Inflammatory macrophage treated with lipopolysaccharide for 4 hours (primary cell): Measurements from ENCODE around the gene EFNA4.
A peak's percentile ranks its signal among the peaks of the same experiment; 100 is the strongest.

Source experiments
- DNase-seq: peaks from one replicate; pipeline ENCODE4 v3.0.0-alpha.2; 2020

The EFNA4 gene

GRCh38 chr1:155063550-155064110, at the start of gene EFNA4:
Gene EFNA4, plus strand, starts transcription at chr1:155063740. Its CDS starts 84 bp downstream, at chr1:155063824.
- DNase-seq, result peak; percentile 78

GRCh38 chr1:155014709-155015508, 48.6 kb upstream of the EFNA4 start:
- DNase-seq, result no peak

GRCh38 chr1:155015527-155016230, 47.9 kb upstream of the EFNA4 start:
- DNase-seq, result no peak

GRCh38 chr1:155016231-155016831, 47.2 kb upstream of the EFNA4 start:
- DNase-seq, result no peak

- peak; percentile 74 for DNase-seq
Measured at GRCh38 chr1:155017041-155017945, 46.2 kb upstream of the EFNA4 start.

- no peak for DNase-seq
Measured at GRCh38 chr1:155017946-155018316, 45.6 kb upstream of the EFNA4 start.

GRCh38 chr1:155018617-155019348, 44.8 kb upstream of the EFNA4 start:
- DNase-seq, result peak; percentile 34

- no peak for DNase-seq
Measured at GRCh38 chr1:155019377-155020245, 43.9 kb upstream of the EFNA4 start.

GRCh38 chr1:155022136-155022926, 41.2 kb upstream of the EFNA4 start:
- DNase-seq, result no peak

GRCh38 chr1:155022927-155023236, 40.7 kb upstream of the EFNA4 start:
- DNase-seq, result no peak

- DNase-seq, result no peak
Measured at GRCh38 chr1:155023627-155024026, 39.9 kb upstream of the EFNA4 start.

- DNase-seq, result no peak
Measured at GRCh38 chr1:155024315-155024714, 39.2 kb upstream of the EFNA4 start.

GRCh38 chr1:155026154-155026553, 37.4 kb upstream of the EFNA4 start:
- no peak for DNase-seq

GRCh38 chr1:155026588-155026987, 37.0 kb upstream of the EFNA4 start:
- DNase-seq, result no peak

GRCh38 chr1:155029513-155030242, 33.9 kb upstream of the EFNA4 start:
- no peak for DNase-seq

GRCh38 chr1:155030243-155030795, 33.2 kb upstream of the EFNA4 start:
- no peak for DNase-seq

- no peak for DNase-seq
Measured at GRCh38 chr1:155030899-155031298, 32.6 kb upstream of the EFNA4 start.

GRCh38 chr1:155032886-155033285, 30.7 kb upstream of the EFNA4 start:
- DNase-seq, result no peak

- DNase-seq, result no peak
Measured at GRCh38 chr1:155033524-155033923, 30.0 kb upstream of the EFNA4 start, which contains the start of the genes DCST1 and DCST2. Gene DCST1, plus strand, starts transcription at chr1:155033824. Its CDS starts 213 bp downstream, at chr1:155034037. Gene DCST2, minus strand, starts transcription at chr1:155033781. Its CDS starts 80 bp downstream, at chr1:155033701.
